ENCODE measurements around the gene TMEM17. TPM values are rescaled to one million over a fixed set of nuclear protein-coding genes. Genes with fewer than 3 reads are reported as not detected.

TMEM17 gene
- total and polyA plus RNA-seq, 2 of the 13 experiments (the other 11 are each of a cell fraction or from before 2014, with no cell fraction given) = 0.22 to 0.50 TPM

GRCh38 chr2:62456721-62457539, 49.1 kb downstream of the TMEM17 start (continued):
- TF ChIP-seq STAT6 (CRISPR knock-in tag; IDR thresholded peaks at IDR 0.05; ENCODE audit: borderline replicate concordance) (peak; percentile 73; the same call in 1 of the 2 replicates), EZH2 (conservative IDR thresholded peaks at IDR 0.05; ENCODE audit: low read depth, low read length) (no peak), RBFOX2 (IDR thresholded peaks at IDR 0.05; ENCODE audit: low read depth, low read length) (peak; percentile 93), ZNF776 (CRISPR knock-in tag; IDR thresholded peaks at IDR 0.05) (no peak; the same call in 1 of the 2 replicates), DRAP1 (CRISPR knock-in tag; IDR thresholded peaks at IDR 0.05) (peak; percentile 57; the same call in 1 of the 2 replicates), CHD2 (IDR thresholded peaks at IDR 0.05; ENCODE audit: low read depth, low read length) (no peak), ZNF281 (CRISPR knock-in tag; IDR thresholded peaks at IDR 0.05; ENCODE audit: borderline replicate concordance) (peak; percentile 56; the same call in 1 of the 2 replicates), ZSCAN31 (CRISPR knock-in tag; IDR thresholded peaks at IDR 0.05; ENCODE audit: low read depth) (peak; percentile 99), TEAD3 (CRISPR knock-in tag; optimal IDR thresholded peaks at IDR 0.05; ENCODE audit: borderline replicate concordance) (no peak), SIX4 (CRISPR knock-in tag; IDR thresholded peaks at IDR 0.05) (no peak; the same call in 1 of the 2 replicates), ZNF12 (CRISPR knock-in tag; IDR thresholded peaks at IDR 0.05) (no peak; the same call in 1 of the 2 replicates), ZNF563 (CRISPR knock-in tag; IDR thresholded peaks at IDR 0.05) (peak; percentile 92), PRPF4 (IDR thresholded peaks at IDR 0.05; ENCODE audit: low read depth, low read length, poor library complexity, severe bottlenecking) (peak; percentile 35), KIAA2018 (CRISPR knock-in tag; IDR thresholded peaks at IDR 0.05; ENCODE audit: borderline replicate concordance) (0 out of 2 replicates have a peak, but pooled peaks have one; percentile 48)
